ENCODE results near the gene APOL5.

APOL5 gene

DNA sequence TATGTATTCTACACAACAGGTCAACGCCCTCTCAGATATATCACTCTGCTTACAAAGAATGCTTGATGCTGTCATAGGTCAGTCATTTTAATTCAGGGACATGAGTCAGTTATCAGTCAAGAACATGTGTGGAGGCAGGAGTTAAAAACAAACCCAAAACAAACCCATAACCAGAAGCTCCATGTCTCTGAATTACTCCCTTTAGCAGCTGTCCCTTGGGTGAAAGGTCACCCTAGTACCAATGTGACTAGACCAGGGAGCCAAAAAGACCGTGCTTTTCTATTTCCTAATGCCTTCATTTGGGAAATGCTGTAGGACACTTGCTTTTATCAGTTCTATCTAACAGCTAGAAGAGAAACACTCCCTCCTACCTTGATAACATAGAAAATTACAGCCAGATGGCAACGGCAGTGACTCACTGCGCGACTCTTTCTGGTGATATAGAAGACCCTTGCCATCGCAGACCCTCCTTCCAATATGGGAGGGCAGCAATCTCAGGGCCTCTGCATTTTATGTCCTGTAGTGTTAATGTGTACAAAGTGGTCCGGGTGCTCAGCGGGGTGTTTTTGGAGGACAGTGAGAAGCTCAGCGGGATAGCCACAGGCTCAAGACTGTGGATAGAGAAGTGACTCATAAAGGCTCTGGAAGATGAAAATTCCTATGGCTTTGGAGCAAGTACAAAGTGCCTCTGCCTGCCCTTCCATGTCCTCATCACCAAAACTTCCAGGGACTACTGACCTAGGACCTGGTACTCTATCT is 24.8 kb downstream of the APOL5 start:
- DNase-seq (ENCODE audit: low spot score) = peak; percentile 75

DNA sequence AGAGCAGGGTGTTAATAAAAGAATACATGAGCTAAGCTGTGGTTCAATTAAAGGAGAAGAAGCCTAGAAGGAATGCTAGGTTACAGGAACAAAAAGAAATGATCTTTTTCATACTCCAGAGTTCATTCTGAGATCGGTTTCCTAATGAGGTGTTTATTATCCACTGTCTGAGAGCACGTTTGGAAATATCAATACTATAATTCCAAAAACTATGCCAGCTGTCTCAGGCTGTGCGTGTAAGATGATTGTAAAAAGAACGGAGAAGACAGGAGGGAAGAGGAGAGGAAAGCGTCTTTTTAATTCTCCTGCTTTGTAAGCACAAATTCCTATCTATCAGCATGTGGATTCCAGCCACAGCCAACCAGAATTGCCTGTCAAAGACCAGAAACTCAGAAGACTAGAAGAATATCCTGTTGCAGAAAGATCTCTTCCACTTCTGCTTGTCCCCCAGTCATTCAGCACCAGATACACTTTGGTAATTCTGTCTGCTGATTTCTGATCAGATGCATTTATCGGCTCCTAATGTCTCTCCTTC is 25.7 kb downstream of the APOL5 start:
- DNase-seq (ENCODE audit: low spot score) = no peak

DNA sequence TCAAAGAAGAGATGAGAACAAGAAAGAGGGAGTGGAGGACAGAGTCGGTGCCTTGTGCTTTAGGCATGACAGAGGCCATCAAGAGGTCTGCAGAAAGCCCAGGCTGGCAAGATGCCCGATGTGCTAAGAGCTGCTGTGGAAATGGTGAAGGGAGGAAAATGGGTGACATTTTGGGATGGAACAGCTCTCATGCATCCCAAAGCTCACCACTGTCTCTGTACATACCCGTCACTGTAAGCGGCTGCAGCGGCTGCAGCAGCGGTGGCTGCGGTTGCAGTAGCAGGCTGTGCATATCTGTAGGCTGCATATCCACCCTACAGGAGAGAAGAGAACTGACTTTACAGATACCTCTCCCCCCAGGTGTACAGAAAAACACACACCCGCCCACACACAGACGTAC is 28.6 kb downstream of the APOL5 start:
- no peak for DNase-seq (ENCODE audit: low spot score)

DNA sequence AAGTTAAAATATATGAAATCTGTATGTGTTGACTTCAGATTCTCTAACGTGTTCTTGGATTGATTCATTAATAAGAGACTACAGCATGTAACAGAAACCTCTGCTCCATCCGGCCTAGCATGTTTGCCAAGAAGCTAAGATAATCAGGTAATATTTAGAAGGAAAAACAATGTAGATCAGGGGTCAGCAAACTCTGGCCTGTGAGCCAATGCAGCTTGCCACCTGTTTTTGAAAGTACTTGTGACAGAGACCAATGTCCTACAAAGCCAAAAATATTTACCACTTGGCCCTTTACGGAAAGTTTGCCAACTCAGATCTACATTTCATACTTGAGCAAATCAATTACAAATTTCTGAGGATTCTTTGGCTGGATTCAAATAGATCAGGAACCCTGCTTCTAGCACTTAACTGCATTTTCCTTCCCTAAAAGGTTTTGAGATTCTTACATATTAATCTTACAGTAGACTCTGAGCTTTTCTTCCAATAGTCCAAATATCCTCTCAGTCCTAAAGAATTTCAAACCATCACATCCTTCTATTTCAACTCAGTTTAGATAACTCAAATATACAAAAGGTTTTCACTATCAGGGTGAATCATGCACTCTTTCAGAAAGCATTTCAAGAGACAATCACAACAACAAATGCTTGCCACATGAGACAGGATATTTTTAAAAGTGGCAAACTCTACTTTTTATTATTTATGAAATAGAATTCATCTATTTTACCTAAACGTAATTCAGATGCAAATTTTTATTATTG is 29.5 kb downstream of the APOL5 start:
- DNase-seq (ENCODE audit: low spot score) = no peak

DNA sequence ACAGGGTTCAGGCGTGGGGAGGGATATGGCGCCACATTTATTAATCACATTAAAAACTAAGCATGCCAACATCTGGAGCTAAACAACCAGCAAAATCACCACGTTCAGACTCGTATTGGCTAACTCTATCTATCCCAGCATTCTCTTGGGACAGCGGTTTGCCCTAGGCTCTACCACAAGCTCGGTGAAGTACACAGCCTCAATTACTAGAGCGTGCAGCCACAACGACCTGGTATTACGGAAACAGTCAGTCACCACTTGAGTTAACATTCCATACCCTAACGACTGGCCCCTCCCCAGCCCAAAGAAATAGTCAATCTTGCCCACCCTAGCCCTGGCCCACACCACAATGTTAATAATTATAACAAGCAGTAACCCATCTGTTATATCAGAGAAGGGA is 32.1 kb downstream of the APOL5 start:
- DNase-seq (ENCODE audit: low spot score) = no peak

DNA sequence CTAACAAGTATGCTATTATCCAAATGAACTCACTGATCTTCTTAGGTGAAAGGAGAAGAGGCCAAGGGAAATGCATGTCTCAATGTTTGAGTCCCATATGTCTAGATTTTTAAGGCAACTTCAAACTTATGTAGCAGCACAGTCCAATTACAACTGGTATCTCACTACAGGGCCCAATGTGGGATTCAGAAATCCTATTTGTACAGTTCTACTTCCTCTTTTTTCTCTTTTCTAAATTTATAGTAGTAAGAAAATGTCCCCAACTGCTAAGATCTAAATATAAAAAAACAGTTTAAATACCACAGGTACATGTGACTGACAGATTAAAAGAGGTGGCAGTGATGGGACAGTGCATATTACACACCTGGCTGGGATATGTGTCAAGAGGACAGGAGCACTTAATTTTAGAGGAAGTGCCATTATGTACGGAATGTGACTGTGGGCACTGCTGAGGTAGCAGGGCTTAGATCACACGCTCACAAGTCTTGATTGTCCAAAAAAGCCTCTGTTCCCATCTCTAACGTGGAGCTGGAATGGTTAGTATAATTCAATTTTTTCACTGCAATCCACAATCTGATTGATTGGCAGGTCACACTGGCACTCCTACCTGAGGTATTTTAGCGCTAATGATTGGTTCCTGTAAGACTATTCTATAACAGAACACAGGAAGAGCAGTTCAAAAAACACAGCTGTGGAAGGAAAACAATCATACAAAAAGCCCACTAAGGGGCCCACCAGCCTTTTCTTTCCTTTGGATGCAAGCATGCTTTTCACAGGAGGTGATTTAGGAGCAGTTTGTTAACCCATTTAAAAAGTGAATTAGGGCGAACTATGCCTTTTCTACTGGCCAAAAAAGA is 34.6 kb downstream of the APOL5 start:
- DNase-seq (ENCODE audit: low spot score) = no peak

DNA sequence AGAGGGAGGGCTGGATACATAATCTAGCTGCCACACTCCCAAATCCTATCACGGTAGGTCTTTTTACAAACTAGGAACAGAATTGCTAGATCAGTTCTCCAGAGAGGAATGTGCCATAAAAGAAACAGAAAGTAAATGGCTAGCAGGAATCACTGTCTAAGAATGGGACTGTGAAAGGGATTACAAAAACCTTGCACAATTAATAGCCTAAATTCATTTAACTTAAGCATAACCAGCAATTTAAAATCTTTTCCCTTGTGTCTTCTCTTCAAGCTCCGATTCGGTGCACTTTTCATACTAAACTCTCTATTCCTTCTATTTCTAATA is 35.2 kb downstream of the APOL5 start:
- DNase-seq (ENCODE audit: low spot score) = no peak

DNA sequence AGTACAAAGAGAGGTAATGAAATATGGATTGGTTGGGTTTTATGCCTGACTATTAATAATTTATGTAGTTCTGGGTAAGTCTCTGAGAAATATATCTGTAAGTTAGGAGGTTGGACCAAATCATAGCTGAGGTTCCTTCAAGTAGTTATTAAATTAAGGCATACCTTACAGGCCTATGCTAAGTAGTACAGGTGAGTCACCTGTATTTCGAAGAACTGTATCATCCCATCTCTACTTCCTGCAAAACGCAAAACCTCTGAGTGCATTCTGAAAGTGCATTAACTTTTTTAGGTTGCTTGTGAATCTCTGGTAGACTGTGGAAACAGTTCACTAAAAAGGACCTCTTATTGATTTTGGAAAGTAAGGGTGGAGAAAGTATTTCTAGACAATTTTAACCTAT is 37.1 kb downstream of the APOL5 start:
- no peak for DNase-seq (ENCODE audit: low spot score)

DNA sequence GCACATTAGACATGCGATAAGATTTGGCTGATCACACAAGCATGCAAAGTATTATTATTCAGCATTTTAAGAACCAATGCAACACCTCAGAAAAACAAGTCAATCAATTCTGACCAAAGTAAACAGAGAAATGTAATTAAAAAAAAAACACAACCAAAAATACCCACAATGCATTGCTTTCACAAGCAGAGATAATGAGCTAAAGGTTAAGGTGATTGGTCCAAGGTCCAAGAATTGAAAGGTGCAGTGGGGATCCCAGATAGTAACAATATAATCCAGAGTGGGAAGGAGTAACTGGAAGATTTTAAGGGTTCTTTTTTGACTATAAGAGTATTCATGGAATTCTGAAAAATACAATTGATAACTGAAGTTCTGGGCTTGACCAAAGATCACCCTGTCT is 39.0 kb downstream of the APOL5 start:
- no peak for DNase-seq (ENCODE audit: low spot score)

DNA sequence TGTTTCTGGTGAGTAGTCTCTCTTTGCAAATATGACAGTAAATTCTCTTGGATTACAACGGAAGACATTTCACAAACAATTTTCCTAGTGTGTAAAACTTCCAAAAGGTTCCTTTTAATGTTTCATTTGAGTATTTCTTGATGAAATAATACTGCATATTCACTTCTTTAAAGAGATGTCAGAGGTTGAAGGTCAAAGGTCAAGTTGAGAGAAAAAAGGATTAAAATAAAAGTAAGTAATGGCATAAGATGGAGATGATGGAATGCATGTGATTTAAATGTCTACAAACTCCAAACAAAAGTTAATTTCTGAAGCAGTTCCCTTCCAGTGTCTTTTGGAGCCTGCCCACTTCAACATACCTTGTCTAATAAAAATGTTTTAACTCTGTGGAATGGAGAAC is 40.7 kb downstream of the APOL5 start:
- no peak for DNase-seq (ENCODE audit: low spot score)

DNA sequence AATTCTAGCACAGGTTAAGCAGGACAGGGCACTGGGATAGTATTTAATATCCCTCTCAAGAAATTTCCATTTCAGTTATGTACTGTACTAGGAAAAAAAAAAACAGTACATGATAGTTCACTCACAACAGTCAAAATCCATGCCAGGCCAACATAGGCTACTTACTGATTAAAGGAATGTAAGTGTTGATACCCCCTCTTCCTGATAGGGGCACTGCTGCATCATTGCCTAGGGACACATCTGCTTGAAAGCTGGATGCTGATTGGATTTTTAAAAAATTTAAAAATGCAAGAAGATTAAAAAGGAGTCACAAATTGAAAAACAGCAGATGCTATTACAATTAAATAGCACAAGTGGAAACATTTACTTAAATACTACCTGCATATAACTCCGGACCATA is 43.4 kb downstream of the APOL5 start:
- DNase-seq (ENCODE audit: low spot score) = no peak

DNA sequence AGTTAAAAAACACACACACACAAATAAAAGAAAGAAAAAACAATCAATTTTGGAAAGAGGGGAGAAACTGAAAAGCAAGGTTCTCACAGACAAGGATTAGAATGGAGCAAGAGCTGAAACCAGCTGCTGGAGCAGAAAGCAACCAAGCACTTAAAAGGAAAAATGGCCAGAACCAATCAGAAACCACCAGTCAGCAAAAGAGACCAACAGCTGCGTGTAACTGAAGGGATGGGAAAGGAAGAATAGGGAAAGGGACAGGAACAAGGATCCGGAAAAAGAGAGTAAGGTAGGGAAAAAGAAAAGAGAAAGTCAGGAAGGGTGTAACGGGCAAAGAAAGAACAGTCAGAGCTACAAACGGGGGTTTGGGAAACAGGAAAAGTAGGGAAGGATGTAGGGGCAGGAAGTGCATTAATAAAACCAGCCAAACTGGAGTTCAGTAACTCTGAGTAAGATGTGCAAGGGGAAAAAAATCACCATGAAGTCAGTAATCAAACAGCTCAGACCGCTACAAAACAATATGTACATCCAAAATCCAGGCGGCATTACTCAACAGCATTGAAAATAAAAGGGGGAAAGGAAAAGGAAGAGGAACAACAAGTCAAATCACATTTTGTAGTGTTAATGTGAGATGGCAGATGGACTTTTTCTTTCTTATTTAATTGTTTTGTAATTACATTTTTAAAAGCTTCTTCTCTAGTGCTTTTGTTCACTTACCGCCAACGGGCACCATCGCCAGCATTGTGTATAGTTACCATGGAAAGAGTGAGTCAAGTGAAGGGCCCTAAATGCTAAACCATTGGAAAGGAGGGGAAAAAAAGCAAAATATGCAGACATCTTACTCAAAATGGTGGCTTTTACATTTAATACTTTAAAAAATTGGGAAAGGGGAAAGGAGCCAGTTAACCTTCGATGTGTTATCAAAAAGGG is 49.2 kb downstream of the APOL5 start:
- peak; percentile 46 for DNase-seq (ENCODE audit: low spot score)

DNA sequence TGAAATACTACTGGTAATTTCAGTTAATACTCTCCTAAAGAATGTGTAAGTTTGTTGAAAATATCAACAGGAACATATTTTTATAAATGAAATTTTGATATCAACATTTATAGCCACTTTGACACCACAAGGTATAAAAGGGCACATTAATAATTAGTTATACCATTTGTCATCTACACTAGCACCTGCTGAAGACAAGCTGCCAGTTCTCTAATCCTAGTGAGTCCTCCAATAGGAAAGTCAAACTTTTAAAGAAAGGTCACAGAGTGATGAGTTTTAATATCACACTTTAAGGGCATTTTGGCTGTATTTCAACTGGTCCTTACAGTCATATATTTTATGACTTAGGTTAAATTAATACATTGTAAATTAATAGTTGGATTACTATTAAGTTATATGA is 52.3 kb downstream of the APOL5 start:
- no peak for DNase-seq (ENCODE audit: low spot score)

DNA sequence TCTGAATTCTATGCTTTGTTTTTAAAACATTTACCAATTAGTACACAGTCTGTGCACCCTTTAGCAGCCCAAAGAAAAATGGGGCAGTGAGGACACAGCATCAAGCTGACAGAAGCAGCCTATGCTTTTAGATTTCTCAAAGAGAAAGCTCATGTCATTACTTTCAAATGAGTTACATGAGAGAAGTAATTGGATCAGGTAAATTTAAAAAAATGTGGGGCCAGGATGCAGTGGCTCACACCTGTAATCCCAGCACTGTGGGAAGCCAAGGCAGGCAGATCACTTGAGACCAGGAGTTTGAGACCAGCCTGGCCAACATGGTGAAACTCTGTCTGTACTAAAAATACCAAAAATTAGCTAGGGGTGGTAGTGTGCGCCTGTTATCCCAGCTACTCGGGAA is 57.7 kb downstream of the APOL5 start:
- no peak for DNase-seq (ENCODE audit: low spot score)

DNA sequence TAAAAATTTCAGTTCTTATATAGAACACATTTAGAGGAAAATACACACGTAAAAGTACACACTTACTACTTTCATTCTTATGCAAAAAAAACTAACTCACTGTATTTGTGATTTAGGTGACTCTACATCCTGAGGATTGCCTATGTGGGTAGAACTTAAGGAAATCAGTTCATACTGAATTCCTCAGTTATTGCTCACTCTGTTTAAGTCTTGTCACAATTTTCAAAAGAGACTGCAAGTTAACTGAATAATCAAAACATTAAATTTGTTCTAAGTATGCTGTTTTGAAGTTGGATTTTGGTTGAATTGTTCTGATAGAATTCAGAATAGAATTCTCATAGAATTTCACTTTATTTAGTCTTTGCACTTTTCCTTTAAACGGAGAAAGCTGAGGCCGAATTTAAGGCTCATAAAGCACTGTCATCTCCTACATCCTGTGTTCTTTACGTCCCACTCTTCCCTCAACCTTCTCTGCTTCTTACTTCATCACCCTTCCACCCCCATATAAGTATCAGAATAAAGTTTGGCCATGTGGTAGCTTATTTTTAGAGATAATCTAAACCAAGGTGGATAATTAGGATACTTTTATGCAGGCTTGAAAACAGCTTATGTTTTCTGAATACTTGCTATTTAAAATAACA is 59.8 kb downstream of the APOL5 start:
- DNase-seq (ENCODE audit: low spot score) = peak; percentile 79
